Neural crest cell (in vitro differentiated cells): ENCODE data around the gene OST4. TPM values are rescaled to one million over a fixed set of nuclear protein-coding genes. Genes with fewer than 3 reads are reported as not detected.

ENCODE experiments used
- DNase-seq: peaks from one replicate; pipeline ENCODE4 v3.0.0; 2021; ENCODE audit warnings: low read depth, mixed read lengths, low spot score
- H3K27ac Mint-ChIP-seq: one replicate; pipeline ENCODE4 v1.8.0; 2021; ENCODE audit warnings: mild to moderate bottlenecking, mixed read lengths; ENCODE audit not compliant: unreplicated experiment
- H3K27me3 Mint-ChIP-seq: 2 replicates; pipeline ENCODE4 v1.8.0; 2021; ENCODE audit warnings: low read depth, mild to moderate bottlenecking, mixed read lengths
- H3K36me3 Mint-ChIP-seq: 2 replicates; pipeline ENCODE4 v1.8.0; 2021; ENCODE audit warnings: low read depth, mild to moderate bottlenecking, mixed read lengths
- H3K4me1 Mint-ChIP-seq: 2 replicates; pipeline ENCODE4 v1.8.0; 2021; ENCODE audit warnings: mixed read lengths
- H3K4me3 Mint-ChIP-seq: one replicate; pipeline ENCODE4 v1.8.0; 2021; ENCODE audit warnings: mild to moderate bottlenecking, mixed read lengths
- H3K9me3 Mint-ChIP-seq: 2 replicates; pipeline ENCODE4 v1.8.0; 2021; ENCODE audit warnings: mixed read lengths
- total RNA-seq: library from RNA; stranded (reverse); gene quantifications from 2 replicates; pipeline ENCODE4 v1.2.1, GENCODE V29; 2021
- TF ChIP-seq, protein P1 (sequence below): fragments of 200-600 bp; sonication (generic); conservative IDR thresholded peaks from 2 replicates; pipeline ENCODE4 v1.5.0; 2021; ENCODE audit warnings: antibody characterized with exemption, mild to moderate bottlenecking

OST4 gene
- total RNA-seq, 1 donor from 2014 or later = 232 TPM

- peak overlapping the region; percentile 91 for H3K4me3 Mint-ChIP-seq
- no peaks in the 10 kb centered on the region for H3K9me3 Mint-ChIP-seq
Observed at GRCh38 chr2:27071990-27072830, 756 bp upstream of the OST4 start.

GRCh38 chr2:27070653-27071276 is 689 bp downstream of the OST4 start:
- TF ChIP-seq, protein P1, sequence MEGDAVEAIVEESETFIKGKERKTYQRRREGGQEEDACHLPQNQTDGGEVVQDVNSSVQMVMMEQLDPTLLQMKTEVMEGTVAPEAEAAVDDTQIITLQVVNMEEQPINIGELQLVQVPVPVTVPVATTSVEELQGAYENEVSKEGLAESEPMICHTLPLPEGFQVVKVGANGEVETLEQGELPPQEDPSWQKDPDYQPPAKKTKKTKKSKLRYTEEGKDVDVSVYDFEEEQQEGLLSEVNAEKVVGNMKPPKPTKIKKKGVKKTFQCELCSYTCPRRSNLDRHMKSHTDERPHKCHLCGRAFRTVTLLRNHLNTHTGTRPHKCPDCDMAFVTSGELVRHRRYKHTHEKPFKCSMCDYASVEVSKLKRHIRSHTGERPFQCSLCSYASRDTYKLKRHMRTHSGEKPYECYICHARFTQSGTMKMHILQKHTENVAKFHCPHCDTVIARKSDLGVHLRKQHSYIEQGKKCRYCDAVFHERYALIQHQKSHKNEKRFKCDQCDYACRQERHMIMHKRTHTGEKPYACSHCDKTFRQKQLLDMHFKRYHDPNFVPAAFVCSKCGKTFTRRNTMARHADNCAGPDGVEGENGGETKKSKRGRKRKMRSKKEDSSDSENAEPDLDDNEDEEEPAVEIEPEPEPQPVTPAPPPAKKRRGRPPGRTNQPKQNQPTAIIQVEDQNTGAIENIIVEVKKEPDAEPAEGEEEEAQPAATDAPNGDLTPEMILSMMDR = no peak
- no peak for DNase-seq

More at GRCh38 chr2:27071990-27072830, 756 bp upstream of the OST4 start:
- TF ChIP-seq, protein P1 = no peak
- no peak for DNase-seq
- Mint-ChIP-seq H3K27me3 (no peaks in the 10 kb centered on the region), H3K4me1 (peaks cover 51% of the 10 kb centered on the region), H3K36me3 (no peaks in the 10 kb centered on the region), H3K27ac (peak overlapping the region; percentile 73)

GRCh38 chr2:27069961-27070618 is 1.4 kb downstream of the OST4 start:
- DNase-seq = no peak
- Mint-ChIP-seq H3K9me3 (no peaks in the 10 kb centered on the region), H3K4me1 (peaks cover 40% of the 10 kb centered on the region), H3K36me3 (peaks cover 6% of the 10 kb centered on the region), H3K4me3 (peak overlapping the region; percentile 97), H3K27ac (no peak overlapping the region), H3K27me3 (no peaks in the 10 kb centered on the region)
- TF ChIP-seq, protein P1 = no peak

More at GRCh38 chr2:27070653-27071276, 689 bp downstream of the OST4 start:
- Mint-ChIP-seq H3K36me3 (peaks cover 3% of the 10 kb centered on the region), H3K27me3 (no peaks in the 10 kb centered on the region), H3K9me3 (no peaks in the 10 kb centered on the region), H3K27ac (peak overlapping the region; percentile 90), H3K4me1 (peaks cover 40% of the 10 kb centered on the region), H3K4me3 (peak overlapping the region; percentile 97)

GRCh38 chr2:27069436-27069835 is 2.0 kb downstream of the OST4 start:
- H3K4me1 Mint-ChIP-seq = peaks cover 34% of the 10 kb centered on the region
- TF ChIP-seq, protein P1 = no peak
- DNase-seq = no peak
- H3K27me3 Mint-ChIP-seq = no peaks in the 10 kb centered on the region
- H3K36me3 Mint-ChIP-seq = peaks cover 6% of the 10 kb centered on the region
- H3K4me3 Mint-ChIP-seq = peak overlapping the region; percentile 97
- H3K27ac Mint-ChIP-seq = no peak overlapping the region
- H3K9me3 Mint-ChIP-seq = no peaks in the 10 kb centered on the region

DNA sequence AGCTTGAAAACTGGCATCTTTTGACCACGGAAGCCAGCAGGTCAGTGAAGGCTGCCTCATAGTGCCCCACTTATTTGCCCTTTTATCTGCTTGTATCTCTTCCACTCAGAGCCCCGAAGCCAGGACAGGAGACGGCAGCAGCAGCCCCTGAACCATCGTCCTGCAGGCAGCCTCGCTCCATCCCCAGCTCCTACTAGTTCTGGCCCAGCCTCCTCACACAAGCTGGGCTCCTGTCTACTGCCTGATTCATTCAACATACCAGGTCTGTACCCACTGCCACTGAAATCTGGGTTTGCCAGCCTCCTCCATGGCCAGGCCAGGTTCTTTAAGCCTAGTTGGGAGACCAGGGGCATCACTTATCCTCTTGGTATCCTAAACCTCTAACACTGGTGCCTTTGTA is 4.1 kb downstream of the OST4 start:
- H3K4me3 Mint-ChIP-seq = peak overlapping the region; percentile 41
- TF ChIP-seq, protein P1 = no peak
- H3K27me3 Mint-ChIP-seq = no peaks in the 10 kb centered on the region
- H3K27ac Mint-ChIP-seq = no peak overlapping the region
- no peaks in the 10 kb centered on the region for H3K9me3 Mint-ChIP-seq
- peaks cover 23% of the 10 kb centered on the region for H3K4me1 Mint-ChIP-seq
- DNase-seq = no peak
- H3K36me3 Mint-ChIP-seq = peaks cover 11% of the 10 kb centered on the region
